MCF 10A (cell line): ENCODE data around the gene NIN. TPM values are rescaled to one million over a fixed set of nuclear protein-coding genes. Genes with fewer than 3 reads are reported as not detected.

Experiments used
- BruUV-seq: library from RNA; stranded (reverse); fragments of 400-500 nt; replicated peaks from 2 replicates; lab custom pipeline; 2021; lab: Mats Ljungman, UMichigan
- CTCF ChIA-PET: fragments of 300-600 bp; sonication (Branson Sonifier 250); formaldehyde crosslinking; extraction: SDS; loops from one replicate; lab custom pipeline; 2021; ENCODE audit warnings: antibody characterized with exemption, inconsistent platforms; lab: Yijun Ruan, JAX
- POLR2A ChIA-PET: fragments of 300-600, 350-650 bp; sonication (Branson Sonifier 250); formaldehyde crosslinking; extraction: SDS; loops from one replicate; lab custom pipeline; 2020; ENCODE audit warnings: antibody characterized with exemption, inconsistent platforms; lab: Yijun Ruan, JAX
- DNase-seq: peaks from one replicate; pipeline ENCODE4 v3.0.0-alpha.2; 2018; ENCODE audit not compliant: unreplicated experiment
- H3K27ac Mint-ChIP-seq: one replicate; pipeline ENCODE4 v1.8.0; 2022; ENCODE audit warnings: mild to moderate bottlenecking, low read depth, mixed read lengths; ENCODE audit not compliant: unreplicated experiment
- H3K27me3 Mint-ChIP-seq: one replicate; pipeline ENCODE4 v1.8.0; 2022; ENCODE audit warnings: mixed read lengths; ENCODE audit not compliant: insufficient read depth, unreplicated experiment
- H3K36me3 Mint-ChIP-seq: one replicate; pipeline ENCODE4 v1.8.0; 2022; ENCODE audit warnings: mild to moderate bottlenecking, moderate library complexity, mixed read lengths; ENCODE audit not compliant: insufficient read depth, unreplicated experiment
- H3K4me1 Mint-ChIP-seq: one replicate; pipeline ENCODE4 v1.8.0; 2022; ENCODE audit warnings: mixed read lengths; ENCODE audit not compliant: insufficient read depth, unreplicated experiment
- H3K4me3 Mint-ChIP-seq: one replicate; pipeline ENCODE4 v1.8.0; 2022; ENCODE audit warnings: mild to moderate bottlenecking, moderate library complexity, mixed read lengths; ENCODE audit not compliant: unreplicated experiment
- H3K9me3 Mint-ChIP-seq: one replicate; pipeline ENCODE4 v1.8.0; 2022; ENCODE audit warnings: mixed read lengths; ENCODE audit not compliant: unreplicated experiment
- CTCF ChIP-seq: fragments of 200-600 bp; IDR thresholded peaks from one replicate; pipeline ENCODE4 v1.8.0; 2022; ENCODE audit warnings: antibody characterized with exemption, mild to moderate bottlenecking; ENCODE audit not compliant: unreplicated experiment
- intact Hi-C: fragments of 100-400 bp; cut with micrococcal nuclease; formaldehyde crosslinking; loops from 2 replicates; pipeline ENCODE4 v1.14.1; 2022
- total RNA-seq: library from RNA; stranded (reverse); gene quantifications from 2 replicates; pipeline ENCODE4 v1.2.3, GENCODE V29; 2022

Gene NIN
- total RNA-seq, 1 experiment from 2014 or later, result 33.0 TPM

- Mint-ChIP-seq H3K27ac (no peak overlapping the region), H3K9me3 (no peaks in the 10 kb centered on the region), H3K27me3 (no peaks in the 10 kb centered on the region), H3K36me3 (no peaks in the 10 kb centered on the region), H3K4me1 (peaks cover 7% of the 10 kb centered on the region), H3K4me3 (no peak overlapping the region)
- DNase-seq, result no peak
- CTCF ChIA-PET, result interaction anchor here (1.2 to 2.1 kb wide), 2 partner anchors 35 to 270 kb away, joined by 5 to 6 read pairs; no protein-coding TSS in a partner anchor
- no peak for TF ChIP-seq CTCF
- no TSS peak for BruUV-seq
- intact Hi-C loops, result no loop called here
- POLR2A ChIA-PET, result interaction anchor here (0.6 to 2.0 kb wide), 3 partner anchors 8 to 433 kb away, joined by 3 to 6 read pairs (median 4); partner anchors contain the start of gene NIN
Measured at GRCh38 chr14:50812856-50813543, 18.0 kb downstream of the NIN start.

- Mint-ChIP-seq H3K27ac (no peak overlapping the region), H3K4me1 (peaks cover 7% of the 10 kb centered on the region), H3K4me3 (no peak overlapping the region), H3K27me3 (no peaks in the 10 kb centered on the region), H3K9me3 (no peaks in the 10 kb centered on the region), H3K36me3 (peaks cover under 1% of the 10 kb centered on the region)
- DNase-seq, result no peak
- BruUV-seq, result no TSS peak
- ChIA-PET CTCF (no interaction called here), POLR2A (interaction anchor here (0.6 to 2.0 kb wide), 2 partner anchors 19 to 47 kb away, joined by 3 to 6 read pairs; partner anchors contain the start of gene NIN)
- no peak for TF ChIP-seq CTCF
- intact Hi-C loops, result no loop called here
Measured at GRCh38 chr14:50812180-50812579, 18.8 kb downstream of the NIN start.

GRCh38 chr14:50808053-50808452 lies 22.9 kb downstream of the NIN start:
- POLR2A ChIA-PET, result no interaction called here
- no peaks in the 10 kb centered on the region for H3K4me1 Mint-ChIP-seq

More at GRCh38 chr14:50808053-50808452, 22.9 kb downstream of the NIN start:
- H3K27ac Mint-ChIP-seq, result no peak overlapping the region
- no peaks in the 10 kb centered on the region for H3K27me3 Mint-ChIP-seq
- CTCF ChIA-PET, result interaction anchor here (0.5 to 1.4 kb wide), 2 partner anchors 34 to 52 kb away, joined by 3 to 4 read pairs; no protein-coding TSS in a partner anchor
- DNase-seq, result no peak
- no peaks in the 10 kb centered on the region for H3K9me3 Mint-ChIP-seq
- H3K4me3 Mint-ChIP-seq, result no peak overlapping the region
- TF ChIP-seq CTCF, result no peak
- BruUV-seq, result no TSS peak
- intact Hi-C loops, result no loop called here
- peaks cover 20% of the 10 kb centered on the region for H3K36me3 Mint-ChIP-seq
